G401 (cell line): ENCODE data around the gene PRKAR2A. TPM values are rescaled to one million over a fixed set of nuclear protein-coding genes. Genes with fewer than 3 reads are reported as not detected.
"Not testable (repeated sequence)": the region's sequence is repeated elsewhere in the genome, so short reads cannot be mapped to it uniquely, and the experiment has no call there.

Source experiments
- DNase-seq: peaks from one replicate; pipeline ENCODE4 v3.0.0-alpha.2; 2015; ENCODE audit warnings: low spot score
- in situ Hi-C: cut with HindIII; loops from 2 replicates; pipeline ENCODE4 v1.10.0; 2016; ENCODE audit warnings: low sequenced_read_pairs, mixed read lengths
- total RNA-seq: library from RNA; depleted of rRNA; stranded (reverse); fragments of >200 nt; shearing (Covaris generic); gene quantifications from 2 replicates; pipeline ENCODE4 v1.2.3, GENCODE V29; 2014

Gene PRKAR2A
- total RNA-seq, 1 experiment from 2014 or later = 16.7 TPM

- in situ Hi-C loops = no loop called here
- DNase-seq = peak; percentile 74
These were observed 596 bp downstream of the PRKAR2A start for GRCh38 chr3:48847053-48847503.

GRCh38 chr3:48845170-48845569 is 2.5 kb downstream of the PRKAR2A start:
- no peak for DNase-seq
- in situ Hi-C loops = no loop called here

- in situ Hi-C loops = no loop called here
These were observed 10.5 kb downstream of the PRKAR2A start for GRCh38 chr3:48837163-48837562.

GRCh38 chr3:48835650-48836366 is 11.9 kb downstream of the PRKAR2A start:
- in situ Hi-C loops = no loop called here
- DNase-seq = no peak

More at GRCh38 chr3:48837163-48837562, 10.5 kb downstream of the PRKAR2A start:
- DNase-seq = no peak

- no peak for DNase-seq
- in situ Hi-C loops = no loop called here
These were observed 15.0 kb downstream of the PRKAR2A start for GRCh38 chr3:48832684-48833083.

DNA sequence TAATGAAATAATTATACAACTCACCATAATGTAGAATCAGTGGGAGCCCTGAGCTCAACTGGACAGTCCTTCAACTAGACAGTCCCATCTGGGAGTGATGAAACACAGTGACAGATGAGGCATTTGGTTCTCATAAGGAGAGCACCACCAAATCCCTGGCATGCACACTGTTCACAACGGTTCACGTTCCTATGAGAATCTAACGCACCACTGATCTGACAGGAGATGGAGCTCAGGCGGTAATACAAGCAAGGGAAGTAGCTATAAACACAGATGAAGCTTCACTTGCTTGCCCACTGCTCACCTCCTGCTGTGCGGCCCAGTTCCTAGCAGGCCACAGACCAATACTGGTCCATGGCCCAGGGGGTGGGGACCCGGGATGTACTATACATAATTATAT is 17.0 kb downstream of the PRKAR2A start:
- in situ Hi-C loops = no loop called here
- DNase-seq = peak; percentile 27

DNA sequence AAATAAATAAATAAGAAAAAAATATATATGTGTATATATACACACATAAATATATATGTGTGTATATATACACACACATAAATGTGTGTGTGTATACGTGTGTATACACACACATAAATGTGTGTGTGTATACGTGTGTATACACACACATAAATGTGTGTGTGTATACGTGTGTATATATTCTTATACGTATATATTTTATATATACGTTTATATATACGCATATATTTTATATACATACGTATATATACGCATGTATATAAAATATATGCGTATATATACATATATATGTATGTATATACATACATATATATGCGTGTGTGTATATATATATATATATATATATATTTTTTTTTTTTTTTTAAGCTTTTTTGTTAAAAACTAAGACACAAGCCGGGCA is 18.1 kb downstream of the PRKAR2A start:
- in situ Hi-C loops, DNase-seq: not testable (repeated sequence)

- in situ Hi-C loops, DNase-seq: not testable (repeated sequence)
These were observed 19.8 kb downstream of the PRKAR2A start for GRCh38 chr3:48827874-48828273.

- in situ Hi-C loops = no loop called here
- DNase-seq = no peak
These were observed 21.2 kb downstream of the PRKAR2A start for GRCh38 chr3:48826451-48826850.

- in situ Hi-C loops = no loop called here
- DNase-seq = peak; percentile 16
These were observed 26.9 kb downstream of the PRKAR2A start for GRCh38 chr3:48820612-48821324.

- in situ Hi-C loops = no loop called here
These were observed 28.1 kb downstream of the PRKAR2A start for GRCh38 chr3:48819234-48820221.

GRCh38 chr3:48811524-48811923 is 36.1 kb downstream of the PRKAR2A start:
- in situ Hi-C loops = loop anchor here (5.0 kb wide), 1 partner anchor 34 kb away; no protein-coding TSS in a partner anchor
- no peak for DNase-seq

More at GRCh38 chr3:48819234-48820221, 28.1 kb downstream of the PRKAR2A start:
- no peak for DNase-seq

GRCh38 chr3:48804930-48805329 is 42.7 kb downstream of the PRKAR2A start:
- DNase-seq = no peak
- in situ Hi-C loops = no loop called here

GRCh38 chr3:48800831-48801230 is 46.8 kb downstream of the PRKAR2A start:
- in situ Hi-C loops = not testable (repeated sequence)

DNA sequence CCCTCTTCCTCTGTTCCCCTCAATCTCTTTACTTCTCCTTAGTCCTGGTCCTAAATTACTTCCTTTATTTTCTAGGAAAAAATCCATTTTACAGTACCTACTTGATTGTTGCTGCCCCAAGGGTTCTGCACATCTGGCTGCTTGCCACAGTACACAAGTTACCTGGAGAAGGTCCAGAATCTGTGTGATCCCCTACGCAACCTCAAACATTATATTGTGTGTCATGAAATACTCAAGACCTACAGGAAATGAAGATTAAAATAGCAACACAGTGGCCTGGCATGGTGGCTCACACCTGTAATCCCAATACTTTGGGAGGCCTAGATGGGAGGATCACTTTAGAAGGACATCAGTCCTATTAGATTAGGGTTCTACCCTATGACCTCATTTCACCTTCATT is 48.7 kb downstream of the PRKAR2A start:
- no peak for DNase-seq
- in situ Hi-C loops = no loop called here

More at GRCh38 chr3:48800831-48801230, 46.8 kb downstream of the PRKAR2A start:
- DNase-seq = not testable (repeated sequence)

GRCh38 chr3:48797626-48798025 is 50.0 kb downstream of the PRKAR2A start:
- in situ Hi-C loops = no loop called here
- DNase-seq = no peak

DNA sequence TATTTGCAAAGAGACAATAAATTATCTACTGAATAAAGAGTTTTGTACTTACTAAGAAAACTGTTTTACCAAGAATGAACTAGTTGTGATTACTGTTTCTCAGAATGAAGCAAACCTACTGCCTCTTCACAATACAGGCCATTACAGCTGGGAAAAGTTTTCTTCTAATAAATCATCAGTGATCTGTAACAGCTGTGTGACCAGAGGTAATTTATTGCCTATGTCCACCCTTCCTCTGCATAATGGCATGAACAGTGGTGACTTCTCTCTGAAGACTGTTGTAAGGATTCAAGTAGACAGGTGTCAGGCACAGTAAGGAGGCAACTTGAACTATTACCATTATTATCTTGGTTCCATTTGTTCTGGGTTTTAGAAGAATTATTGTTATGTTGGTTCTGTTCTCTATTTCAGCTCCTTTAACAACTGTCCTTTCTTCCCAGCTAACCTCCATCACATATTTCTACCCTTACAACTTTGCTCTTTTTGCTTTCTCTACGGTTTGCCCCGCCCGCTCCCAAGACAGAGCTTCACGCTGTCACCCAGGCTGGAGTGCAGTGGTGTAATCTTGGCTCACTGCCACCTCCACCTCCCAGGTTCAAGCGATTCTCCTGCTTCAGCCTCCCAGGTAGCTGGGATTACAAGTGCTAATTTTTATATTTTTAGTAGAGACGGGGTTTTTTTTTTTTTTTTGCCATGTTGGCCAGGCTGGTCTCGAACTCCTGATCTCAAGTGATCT is 51.5 kb downstream of the PRKAR2A start:
- in situ Hi-C loops = no loop called here

DNA sequence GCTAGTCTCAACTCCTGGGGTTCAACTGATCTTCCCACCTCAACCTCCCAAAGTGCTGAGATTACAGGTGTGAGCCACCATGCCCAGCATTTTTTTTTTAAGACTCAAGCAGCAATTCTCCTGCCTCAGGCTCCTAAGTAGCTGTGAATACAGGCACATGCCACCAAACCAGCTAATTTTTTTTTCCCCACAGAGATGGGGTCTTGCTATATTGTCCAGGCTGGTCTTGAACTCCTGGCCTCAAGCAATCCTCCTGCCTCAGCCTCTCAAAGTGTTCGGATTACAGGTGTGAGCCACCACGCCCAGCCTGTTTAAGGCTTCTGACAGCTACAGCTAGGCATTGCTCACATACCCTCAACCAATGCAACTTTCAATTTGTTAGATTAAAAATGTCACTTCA is 54.2 kb downstream of the PRKAR2A start:
- in situ Hi-C loops, DNase-seq: not testable (repeated sequence)

More for the DNA sequence above, 51.5 kb downstream of the PRKAR2A start:
- no peak for DNase-seq
